ENCODE results near the gene PGRMC1. TPM values are rescaled to one million over a fixed set of nuclear protein-coding genes. Genes with fewer than 3 reads are reported as not detected.
"Not testable (repeated sequence)": the region's sequence is repeated elsewhere in the genome, so short reads cannot be mapped to it uniquely, and the experiment has no call there.

The PGRMC1 gene
- total and polyA plus RNA-seq, 5 donors = 26.9 to 38.0 (median 31.5) TPM

GRCh38 chrX:119207483-119207882 lies 28.6 kb upstream of the PGRMC1 start:
- H3K27ac ChIP-seq (ENCODE audit: low read length); H3K9me3 ChIP-seq (ENCODE audit: control insufficient read depth, low read length); H3K4me1 ChIP-seq (ENCODE audit: control insufficient read depth, insufficient read depth, low read length); intact Hi-C loops (cut with DNase I); DNase-seq; H3K27me3 ChIP-seq (ENCODE audit: control insufficient read depth, insufficient read depth); H3K4me3 ChIP-seq (ENCODE audit: low read length); ATAC-seq: not testable (repeated sequence)
- WGBS = 84% methylated on average over 10 of the region's 10 CpGs

- H3K27me3 ChIP-seq (ENCODE audit: control insufficient read depth, insufficient read depth) = no peaks in the 10 kb centered on the region
- ATAC-seq (no peak), DNase-seq (no peak)
- intact Hi-C loops (cut with DNase I) = no loop called here
- no peak overlapping the region for H3K27ac ChIP-seq (ENCODE audit: low read length)
- 96% methylated on average over 34 of the region's 37 CpGs for WGBS
- no peaks in the 10 kb centered on the region for H3K9me3 ChIP-seq (ENCODE audit: control insufficient read depth, low read length)
- no peak overlapping the region for H3K4me3 ChIP-seq (ENCODE audit: low read length)
- peaks cover 1% of the 10 kb centered on the region for H3K4me1 ChIP-seq (ENCODE audit: control insufficient read depth, insufficient read depth, low read length)
Observed at GRCh38 chrX:119208401-119209057, 27.6 kb upstream of the PGRMC1 start.

GRCh38 chrX:119210931-119211648 lies 25.0 kb upstream of the PGRMC1 start:
- H3K4me3 ChIP-seq (ENCODE audit: low read length); H3K4me1 ChIP-seq (ENCODE audit: control insufficient read depth, insufficient read depth, low read length); intact Hi-C loops (cut with DNase I); DNase-seq; H3K9me3 ChIP-seq (ENCODE audit: control insufficient read depth, low read length); H3K27me3 ChIP-seq (ENCODE audit: control insufficient read depth, insufficient read depth): not testable (repeated sequence)
- ATAC-seq = peak in 1 of 2 donors; percentile 36
- H3K27ac ChIP-seq (ENCODE audit: low read length) = peak overlapping the region; percentile 72
- WGBS = 79% methylated on average over 27 of the region's 30 CpGs

- Histone ChIP-seq H3K27ac (ENCODE audit: low read length) (peak overlapping the region; percentile 72), H3K27me3 (ENCODE audit: control insufficient read depth, insufficient read depth) (no peaks in the 10 kb centered on the region), H3K4me3 (ENCODE audit: low read length) (no peak overlapping the region), H3K9me3 (ENCODE audit: control insufficient read depth, low read length) (no peaks in the 10 kb centered on the region), H3K4me1 (ENCODE audit: control insufficient read depth, insufficient read depth, low read length) (peaks cover 1% of the 10 kb centered on the region)
- 50% methylated on average over 1 of the region's 1 CpG for WGBS
- intact Hi-C loops (cut with DNase I) = no loop called here
- ATAC-seq (peak; percentile 85 to 89), DNase-seq (peak in 1 of 3 donors; percentile 40)
Observed at GRCh38 chrX:119211649-119212014, 24.5 kb upstream of the PGRMC1 start.

- H3K27me3 ChIP-seq (ENCODE audit: control insufficient read depth, insufficient read depth) = no peaks in the 10 kb centered on the region
- no peak overlapping the region for H3K4me3 ChIP-seq (ENCODE audit: low read length)
- H3K27ac ChIP-seq (ENCODE audit: low read length) = no peak overlapping the region
- no peaks in the 10 kb centered on the region for H3K4me1 ChIP-seq (ENCODE audit: control insufficient read depth, insufficient read depth, low read length)
- intact Hi-C loops (cut with DNase I) = no loop called here
- no peak for DNase-seq
- no peaks in the 10 kb centered on the region for H3K9me3 ChIP-seq (ENCODE audit: control insufficient read depth, low read length)
- WGBS = 20% methylated on average over 4 of the region's 4 CpGs
- ATAC-seq = no peak
Observed at GRCh38 chrX:119218198-119218597, 17.9 kb upstream of the PGRMC1 start.

- 57% methylated on average over 37 of the region's 37 CpGs for WGBS
- no peaks in the 10 kb centered on the region for H3K4me1 ChIP-seq (ENCODE audit: control insufficient read depth, insufficient read depth, low read length)
- DNase-seq (no peak), ATAC-seq (no peak)
- H3K9me3 ChIP-seq (ENCODE audit: control insufficient read depth, low read length) = no peaks in the 10 kb centered on the region
- no peak overlapping the region for H3K4me3 ChIP-seq (ENCODE audit: low read length)
- intact Hi-C loops (cut with DNase I) = no loop called here
- no peaks in the 10 kb centered on the region for H3K27me3 ChIP-seq (ENCODE audit: control insufficient read depth, insufficient read depth)
- H3K27ac ChIP-seq (ENCODE audit: low read length) = no peak overlapping the region
Observed at GRCh38 chrX:119222932-119223331, 13.2 kb upstream of the PGRMC1 start.

- Histone ChIP-seq H3K27ac (ENCODE audit: low read length) (no peak overlapping the region), H3K4me1 (ENCODE audit: control insufficient read depth, insufficient read depth, low read length) (no peaks in the 10 kb centered on the region), H3K27me3 (ENCODE audit: control insufficient read depth, insufficient read depth) (no peaks in the 10 kb centered on the region), H3K4me3 (ENCODE audit: low read length) (no peak overlapping the region), H3K9me3 (ENCODE audit: control insufficient read depth, low read length) (no peaks in the 10 kb centered on the region)
- intact Hi-C loops (cut with DNase I) = no loop called here
- no peak for DNase-seq
- ATAC-seq = no peak
Observed at GRCh38 chrX:119223783-119224182, 12.3 kb upstream of the PGRMC1 start.

- no peak overlapping the region for H3K27ac ChIP-seq (ENCODE audit: low read length)
- no peak for ATAC-seq
- intact Hi-C loops (cut with DNase I) = no loop called here
- 35% methylated on average over 3 of the region's 3 CpGs for WGBS
- no peaks in the 10 kb centered on the region for H3K27me3 ChIP-seq (ENCODE audit: control insufficient read depth, insufficient read depth)
- no peaks in the 10 kb centered on the region for H3K4me1 ChIP-seq (ENCODE audit: control insufficient read depth, insufficient read depth, low read length)
- no peak for DNase-seq
- no peaks in the 10 kb centered on the region for H3K9me3 ChIP-seq (ENCODE audit: control insufficient read depth, low read length)
- H3K4me3 ChIP-seq (ENCODE audit: low read length) = no peak overlapping the region
Observed at GRCh38 chrX:119226446-119226845, 9.6 kb upstream of the PGRMC1 start.

- H3K27ac ChIP-seq (ENCODE audit: low read length) = no peak overlapping the region
- ATAC-seq (no peak), DNase-seq (no peak)
- 62% methylated on average over 6 of the region's 6 CpGs for WGBS
- intact Hi-C loops (cut with DNase I) = no loop called here
- H3K4me1 ChIP-seq (ENCODE audit: control insufficient read depth, insufficient read depth, low read length) = no peaks in the 10 kb centered on the region
- no peaks in the 10 kb centered on the region for H3K27me3 ChIP-seq (ENCODE audit: control insufficient read depth, insufficient read depth)
- no peak overlapping the region for H3K4me3 ChIP-seq (ENCODE audit: low read length)
- no peaks in the 10 kb centered on the region for H3K9me3 ChIP-seq (ENCODE audit: control insufficient read depth, low read length)
Observed at GRCh38 chrX:119228512-119229252, 7.4 kb upstream of the PGRMC1 start.

GRCh38 chrX:119229253-119229615 lies 6.9 kb upstream of the PGRMC1 start:
- no peaks in the 10 kb centered on the region for H3K4me1 ChIP-seq (ENCODE audit: control insufficient read depth, insufficient read depth, low read length)
- ATAC-seq (no peak), DNase-seq (no peak)
- no peak overlapping the region for H3K27ac ChIP-seq (ENCODE audit: low read length)
- no peaks in the 10 kb centered on the region for H3K9me3 ChIP-seq (ENCODE audit: control insufficient read depth, low read length)
- H3K27me3 ChIP-seq (ENCODE audit: control insufficient read depth, insufficient read depth) = no peaks in the 10 kb centered on the region
- intact Hi-C loops (cut with DNase I) = no loop called here
- no peak overlapping the region for H3K4me3 ChIP-seq (ENCODE audit: low read length)

- Histone ChIP-seq H3K27ac (ENCODE audit: low read length) (no peak overlapping the region), H3K9me3 (ENCODE audit: control insufficient read depth, low read length) (no peaks in the 10 kb centered on the region), H3K27me3 (ENCODE audit: control insufficient read depth, insufficient read depth) (no peaks in the 10 kb centered on the region), H3K4me3 (ENCODE audit: low read length) (no peak overlapping the region), H3K4me1 (ENCODE audit: control insufficient read depth, insufficient read depth, low read length) (no peaks in the 10 kb centered on the region)
- intact Hi-C loops (cut with DNase I) = no loop called here
- ATAC-seq (no peak), DNase-seq (no peak)
- WGBS = 88% methylated on average over 2 of the region's 2 CpGs
Observed at GRCh38 chrX:119230850-119231249, 5.2 kb upstream of the PGRMC1 start.

All from right cardiac atrium (tissue), 5 donors.